K562 (cell line): ENCODE results near the gene CDKN1C. TPM values are rescaled to one million over a fixed set of nuclear protein-coding genes. Genes with fewer than 3 reads are reported as not detected.
A peak's percentile ranks its signal among the peaks of the same experiment; 100 is the strongest.

Experiments used
- EGR1 ChIP-seq: fragments of 450-650 bp; conservative IDR thresholded peaks from 2 replicates; pipeline ENCODE4 v1.6.1; 2017; ENCODE audit warnings: mild to moderate bottlenecking
- MTF1 ChIP-seq: fragments of 250-450 bp; sonication (Bioruptor Pico); IDR thresholded peaks from 2 replicates; pipeline ENCODE4 v1.9.0; 2021; ENCODE audit warnings: moderate library complexity, mild to moderate bottlenecking, inconsistent platforms, borderline replicate concordance
- polyA plus RNA-seq, 8 experiments: library from polyadenylated mRNA; depleted of rRNA in 4 of 8; stranded (reverse) in 5 of 8; unstranded in 3 of 8; fragments of >200 nt; fragmentation: Nextera tagmentation in 2 of 8; fragmentation: Illumina TruSeq in 1 of 8; extraction: Ambion mirVana in 2 of 8; extraction: Trizol in 1 of 8; gene quantifications; 2 replicates each; pipeline versions ENCODE4 v1.2.1 to v1.2.3, GENCODE V29; 2011 to 2014; ENCODE audit warnings: inconsistent platforms in 1 of 8, missing spikeins in 1 of 8
- total RNA-seq, 7 experiments: library from RNA; depleted of rRNA in 6 of 7; stranded (reverse); fragments of >200 nt in 6 of 7; fragmentation: Illumina TruSeq in 2 of 7; extraction: Trizol in 2 of 7; gene quantifications; 2 replicates each; pipeline versions ENCODE4 v1.2.1 to v1.2.3, GENCODE V29; 2011 to 2021; ENCODE audit warnings: low replicate concordance in 1 of 7
- TF ChIP-seq, protein P1 (sequence below), 2 experiments: fragments of 450-650 bp in 1 of 2; sonication (generic) in 1 of 2; formaldehyde crosslinking in 1 of 2; IDR thresholded peaks; 2 replicates each; pipeline versions ENCODE4 v1.7.1 to v1.9.0; 2016 to 2022; ENCODE audit warnings: inconsistent platforms in 1 of 2, mild to moderate bottlenecking in 1 of 2, missing genetic modification reagents in 1 of 2

The CDKN1C gene
- total and polyA plus RNA-seq, 9 of the 15 experiments (the other 6 are each of a cell fraction or from before 2014, with no cell fraction given), result 2.8 to 21.1 (median 9.3) TPM

DNA sequence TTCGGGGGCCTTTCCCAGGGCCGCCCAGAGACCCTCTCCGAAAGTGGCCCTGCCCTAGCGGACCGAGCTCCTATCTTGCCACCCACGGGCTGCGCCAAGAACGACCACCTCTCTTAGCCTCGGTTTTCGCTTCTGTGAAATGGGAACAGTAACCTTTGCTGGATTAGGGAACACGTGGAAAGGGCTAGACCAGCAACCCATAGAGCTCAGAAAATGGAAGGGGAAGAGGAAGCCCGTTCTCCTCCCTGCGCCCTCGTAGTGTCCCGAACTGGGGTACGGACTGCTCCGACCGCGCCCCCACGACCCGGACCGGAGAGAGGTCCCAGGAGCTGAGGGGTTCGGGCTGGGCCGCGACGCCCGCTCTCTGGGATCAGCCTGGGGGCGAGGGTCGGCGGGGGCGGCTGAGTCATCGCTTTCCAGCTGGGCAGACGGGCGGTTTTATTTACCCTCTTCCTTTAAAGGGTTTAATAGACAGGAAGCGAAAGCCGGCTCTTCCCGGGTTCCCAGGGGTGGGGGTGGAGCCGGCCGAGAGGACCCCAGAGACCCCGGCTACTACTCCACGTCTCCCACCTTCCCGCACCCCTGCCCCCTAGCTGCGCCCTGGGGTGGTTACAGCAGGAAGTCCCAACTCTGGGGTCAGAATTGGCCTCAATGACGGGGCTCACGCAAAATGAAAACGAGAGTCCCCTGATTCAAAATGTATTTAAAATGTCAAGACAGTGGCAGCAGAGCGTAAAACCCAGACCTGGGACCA is 44.6 kb upstream of the CDKN1C start (continued):
- TF ChIP-seq MTF1, result no peak
- TF ChIP-seq, protein P1, sequence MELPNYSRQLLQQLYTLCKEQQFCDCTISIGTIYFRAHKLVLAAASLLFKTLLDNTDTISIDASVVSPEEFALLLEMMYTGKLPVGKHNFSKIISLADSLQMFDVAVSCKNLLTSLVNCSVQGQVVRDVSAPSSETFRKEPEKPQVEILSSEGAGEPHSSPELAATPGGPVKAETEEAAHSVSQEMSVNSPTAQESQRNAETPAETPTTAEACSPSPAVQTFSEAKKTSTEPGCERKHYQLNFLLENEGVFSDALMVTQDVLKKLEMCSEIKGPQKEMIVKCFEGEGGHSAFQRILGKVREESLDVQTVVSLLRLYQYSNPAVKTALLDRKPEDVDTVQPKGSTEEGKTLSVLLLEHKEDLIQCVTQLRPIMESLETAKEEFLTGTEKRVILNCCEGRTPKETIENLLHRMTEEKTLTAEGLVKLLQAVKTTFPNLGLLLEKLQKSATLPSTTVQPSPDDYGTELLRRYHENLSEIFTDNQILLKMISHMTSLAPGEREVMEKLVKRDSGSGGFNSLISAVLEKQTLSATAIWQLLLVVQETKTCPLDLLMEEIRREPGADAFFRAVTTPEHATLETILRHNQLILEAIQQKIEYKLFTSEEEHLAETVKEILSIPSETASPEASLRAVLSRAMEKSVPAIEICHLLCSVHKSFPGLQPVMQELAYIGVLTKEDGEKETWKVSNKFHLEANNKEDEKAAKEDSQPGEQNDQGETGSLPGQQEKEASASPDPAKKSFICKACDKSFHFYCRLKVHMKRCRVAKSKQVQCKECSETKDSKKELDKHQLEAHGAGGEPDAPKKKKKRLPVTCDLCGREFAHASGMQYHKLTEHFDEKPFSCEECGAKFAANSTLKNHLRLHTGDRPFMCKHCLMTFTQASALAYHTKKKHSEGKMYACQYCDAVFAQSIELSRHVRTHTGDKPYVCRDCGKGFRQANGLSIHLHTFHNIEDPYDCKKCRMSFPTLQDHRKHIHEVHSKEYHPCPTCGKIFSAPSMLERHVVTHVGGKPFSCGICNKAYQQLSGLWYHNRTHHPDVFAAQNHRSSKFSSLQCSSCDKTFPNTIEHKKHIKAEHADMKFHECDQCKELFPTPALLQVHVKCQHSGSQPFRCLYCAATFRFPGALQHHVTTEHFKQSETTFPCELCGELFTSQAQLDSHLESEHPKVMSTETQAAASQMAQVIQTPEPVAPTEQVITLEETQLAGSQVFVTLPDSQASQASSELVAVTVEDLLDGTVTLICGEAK (IDR thresholded peaks at IDR 0.05), result 0 out of 2 replicates have a peak, but pooled peaks have one; percentile 25
- TF ChIP-seq, protein P1 (CRISPR knock-in tag; IDR thresholded peaks at IDR 0.05), result no peak
- peak; percentile 98 for TF ChIP-seq EGR1
